Ascending aorta (tissue), 2 donors: Measurements from ENCODE around the gene MOB3A. TPM values are rescaled to one million over a fixed set of nuclear protein-coding genes. Genes with fewer than 3 reads are reported as not detected.

Experiments used
- DNase-seq, 2 donors: peaks; one replicate each; pipeline ENCODE4 v3.0.0-alpha.2; 2019; ENCODE audit warnings: low spot score in 2 of 2
- H3K27ac ChIP-seq, 2 donors: fragments of 200-600 bp; sonication (generic); one replicate each; pipeline ENCODE4 v1.5.1; 2016 to 2017; ENCODE audit warnings: mild to moderate bottlenecking in 1 of 2
- H3K27me3 ChIP-seq: fragments of 200-600 bp; sonication (generic); one replicate; pipeline ENCODE4 v1.5.1; 2017
- H3K36me3 ChIP-seq, 2 donors: fragments of 200-600 bp; sonication (generic); one replicate each; pipeline ENCODE4 v1.5.1; 2016
- H3K4me1 ChIP-seq, 2 donors: fragments of 200-600 bp; sonication (generic); one replicate each; pipeline ENCODE4 v1.5.1; 2016 to 2017; ENCODE audit warnings: mild to moderate bottlenecking in 1 of 2
- H3K4me3 ChIP-seq, 2 donors: fragments of 200-600 bp; sonication (generic); one replicate each; pipeline ENCODE4 v1.5.1; 2016 to 2017; ENCODE audit warnings: mild to moderate bottlenecking in 1 of 2
- H3K9me3 ChIP-seq, 2 donors: fragments of 200-600 bp; sonication (generic); one replicate each; pipeline ENCODE4 v1.5.1; 2016
- intact Hi-C: fragments of 100-400 bp; cut with DNase I; formaldehyde crosslinking; loops from one replicate; pipeline ENCODE4 v1.15.1; 2023
- total RNA-seq: library from RNA; depleted of rRNA; stranded (reverse); fragments of >200 nt; gene quantifications from one replicate; pipeline ENCODE4 v1.1.0, GENCODE V29; 2016
- TF ChIP-seq, protein P1 (sequence below), 3 experiments: fragments of 200-600 bp in 2 of 3; fragments of 450-650 bp in 1 of 3; sonication (generic) in 2 of 3; IDR thresholded peaks; one replicate each; pipeline ENCODE4 v1.5.1; 2016 to 2019; ENCODE audit warnings: antibody characterized with exemption in 3 of 3, mild to moderate bottlenecking in 1 of 3, moderate library complexity in 1 of 3

The MOB3A gene
- total RNA-seq, 1 donor from 2014 or later: 44.4 TPM

GRCh38 chr19:2127758-2128157 lies 31.6 kb upstream of the MOB3A start:
- intact Hi-C loops: no loop called here
- no peaks in the 10 kb centered on the region for H3K27me3 ChIP-seq
- TF ChIP-seq, protein P1, sequence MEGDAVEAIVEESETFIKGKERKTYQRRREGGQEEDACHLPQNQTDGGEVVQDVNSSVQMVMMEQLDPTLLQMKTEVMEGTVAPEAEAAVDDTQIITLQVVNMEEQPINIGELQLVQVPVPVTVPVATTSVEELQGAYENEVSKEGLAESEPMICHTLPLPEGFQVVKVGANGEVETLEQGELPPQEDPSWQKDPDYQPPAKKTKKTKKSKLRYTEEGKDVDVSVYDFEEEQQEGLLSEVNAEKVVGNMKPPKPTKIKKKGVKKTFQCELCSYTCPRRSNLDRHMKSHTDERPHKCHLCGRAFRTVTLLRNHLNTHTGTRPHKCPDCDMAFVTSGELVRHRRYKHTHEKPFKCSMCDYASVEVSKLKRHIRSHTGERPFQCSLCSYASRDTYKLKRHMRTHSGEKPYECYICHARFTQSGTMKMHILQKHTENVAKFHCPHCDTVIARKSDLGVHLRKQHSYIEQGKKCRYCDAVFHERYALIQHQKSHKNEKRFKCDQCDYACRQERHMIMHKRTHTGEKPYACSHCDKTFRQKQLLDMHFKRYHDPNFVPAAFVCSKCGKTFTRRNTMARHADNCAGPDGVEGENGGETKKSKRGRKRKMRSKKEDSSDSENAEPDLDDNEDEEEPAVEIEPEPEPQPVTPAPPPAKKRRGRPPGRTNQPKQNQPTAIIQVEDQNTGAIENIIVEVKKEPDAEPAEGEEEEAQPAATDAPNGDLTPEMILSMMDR (IDR thresholded peaks at IDR 0.05): no peak
- no peak for DNase-seq
- no peaks in the 10 kb centered on the region for H3K9me3 ChIP-seq
- H3K4me1 ChIP-seq: no peaks in the 10 kb centered on the region
- no peak overlapping the region for H3K4me3 ChIP-seq
- H3K27ac ChIP-seq: no peak overlapping the region
- H3K36me3 ChIP-seq: peaks cover 77 to 78% of the 10 kb centered on the region in 2 donors

GRCh38 chr19:2126879-2127518 lies 30.9 kb upstream of the MOB3A start:
- Histone ChIP-seq H3K27me3 (no peaks in the 10 kb centered on the region), H3K4me3 (no peak overlapping the region), H3K9me3 (no peaks in the 10 kb centered on the region), H3K36me3 (peaks cover 76 to 78% of the 10 kb centered on the region in 2 donors), H3K27ac (no peak overlapping the region), H3K4me1 (no peaks in the 10 kb centered on the region)
- intact Hi-C loops: no loop called here
- TF ChIP-seq, protein P1 (IDR thresholded peaks at IDR 0.05): no peak
- DNase-seq: no peak

- no peak for DNase-seq
- H3K27me3 ChIP-seq: no peaks in the 10 kb centered on the region
- TF ChIP-seq, protein P1 (IDR thresholded peaks at IDR 0.05): no peak
- no peaks in the 10 kb centered on the region for H3K4me1 ChIP-seq
- no peaks in the 10 kb centered on the region for H3K9me3 ChIP-seq
- H3K36me3 ChIP-seq: peaks cover 77 to 78% of the 10 kb centered on the region in 2 donors
- intact Hi-C loops: no loop called here
- H3K4me3 ChIP-seq: no peak overlapping the region
- no peak overlapping the region for H3K27ac ChIP-seq
Observed at GRCh38 chr19:2123682-2124387, 27.7 kb upstream of the MOB3A start.

- H3K27me3 ChIP-seq: no peaks in the 10 kb centered on the region
- TF ChIP-seq, protein P1 (IDR thresholded peaks at IDR 0.05): no peak
- no peak for DNase-seq
- H3K9me3 ChIP-seq: no peaks in the 10 kb centered on the region
- H3K27ac ChIP-seq: no peak overlapping the region
- peaks cover 84% of the 10 kb centered on the region in 2 donors for H3K36me3 ChIP-seq
- H3K4me1 ChIP-seq: no peaks in the 10 kb centered on the region
- H3K4me3 ChIP-seq: no peak overlapping the region
- intact Hi-C loops: no loop called here
Observed at GRCh38 chr19:2122982-2123381, 26.9 kb upstream of the MOB3A start.

GRCh38 chr19:2122251-2122650 lies 26.1 kb upstream of the MOB3A start:
- Histone ChIP-seq H3K36me3 (peaks cover 84 to 85% of the 10 kb centered on the region in 2 donors), H3K27me3 (no peaks in the 10 kb centered on the region), H3K9me3 (no peaks in the 10 kb centered on the region), H3K4me1 (no peaks in the 10 kb centered on the region), H3K27ac (no peak overlapping the region), H3K4me3 (no peak overlapping the region)
- DNase-seq: no peak
- TF ChIP-seq, protein P1 (IDR thresholded peaks at IDR 0.05): no peak
- intact Hi-C loops: no loop called here
